HG03066 (cell line): ENCODE measurements around the gene ZNF474.

Source experiments
- ATAC-seq: cut with Tn5 transposase; IDR thresholded peaks from one replicate; pipeline ENCODE4 v1.9.1; 2021; ENCODE audit warnings: low read depth; ENCODE audit not compliant: unreplicated experiment

ZNF474 gene

DNA sequence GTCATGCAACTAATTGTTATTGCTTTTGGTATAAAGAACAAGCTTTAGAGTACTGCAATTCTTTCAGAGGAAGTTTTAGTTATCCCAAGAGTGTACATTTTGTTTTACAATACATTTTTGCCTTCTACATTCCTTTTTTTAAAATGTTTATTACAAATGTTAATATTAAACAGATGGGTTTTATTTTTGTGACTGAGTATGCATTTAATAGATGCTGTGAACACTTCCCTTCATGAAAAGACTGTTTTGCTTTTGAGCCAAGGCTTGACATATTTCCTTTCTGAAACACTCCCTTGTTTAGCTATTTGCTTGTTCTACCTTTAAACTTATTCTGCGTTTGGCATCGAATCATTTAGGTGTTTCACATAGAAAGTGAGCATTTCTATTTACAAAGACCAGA is 14.8 kb upstream of the ZNF474 start:
- no peak for ATAC-seq

DNA sequence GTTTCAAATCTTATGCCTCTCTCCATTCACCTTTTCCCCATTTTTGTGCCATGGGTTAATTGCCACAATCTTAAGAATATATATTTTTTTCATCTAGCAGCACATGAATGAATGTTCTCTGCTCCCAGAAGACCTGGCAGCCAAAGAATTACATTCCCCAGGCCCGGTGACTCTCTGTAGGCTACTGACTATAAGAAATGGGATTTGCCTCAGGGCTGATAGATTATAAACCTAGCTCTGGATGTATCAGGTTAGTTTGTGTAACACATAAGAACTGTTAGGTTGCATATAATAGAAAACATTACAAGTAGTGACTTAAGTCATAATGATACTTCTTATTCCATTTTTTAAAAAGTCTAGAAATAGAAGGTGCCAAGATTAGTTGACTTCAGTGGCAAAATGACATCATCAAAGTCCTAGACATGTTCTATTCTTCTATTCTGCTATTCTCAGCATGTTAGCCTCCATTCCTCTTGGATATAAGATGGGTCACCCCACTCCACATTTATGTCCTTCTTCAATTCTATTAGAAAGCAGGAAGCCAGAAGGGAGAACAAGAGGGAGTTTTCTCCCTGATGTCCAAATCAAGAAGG is 10.9 kb upstream of the ZNF474 start:
- ATAC-seq = no peak

DNA sequence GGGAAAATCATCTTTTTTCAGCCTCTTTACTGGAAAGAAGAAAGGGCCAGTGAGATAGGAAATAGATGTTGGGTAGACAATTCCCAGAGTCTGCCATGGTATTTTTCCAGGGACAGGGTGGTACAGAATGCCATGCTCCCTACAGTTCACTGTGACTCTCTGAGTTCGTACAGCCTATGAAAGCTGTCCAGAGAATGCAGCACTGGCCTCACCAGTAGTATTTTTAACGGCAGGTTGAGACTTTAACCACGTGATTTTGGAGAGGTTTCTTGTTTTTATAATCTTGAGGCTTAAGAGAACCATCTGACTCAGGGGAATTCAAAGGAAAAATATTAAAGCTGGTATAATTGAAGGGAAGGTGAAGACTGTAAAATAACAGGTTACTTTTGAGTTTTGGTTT is 10.1 kb upstream of the ZNF474 start:
- ATAC-seq = no peak

DNA sequence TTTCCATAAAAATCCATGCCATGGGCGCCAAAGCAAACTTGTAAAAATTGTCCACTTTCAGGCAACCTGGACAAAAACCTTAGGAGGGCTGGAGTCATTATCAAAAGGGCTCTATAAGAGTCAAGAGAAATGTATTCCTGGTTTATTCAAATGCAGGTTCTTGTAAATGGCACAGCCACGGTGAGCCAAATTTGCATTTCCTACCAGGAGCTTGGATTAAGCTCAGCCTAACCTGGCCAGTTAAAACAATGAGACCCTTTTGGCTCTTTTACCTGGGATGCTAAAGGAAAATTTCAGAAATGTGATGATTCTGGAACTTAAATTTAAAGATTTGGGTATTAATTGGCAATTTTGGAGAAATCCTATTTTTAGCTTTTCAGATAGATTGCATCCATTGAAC is 8.9 kb upstream of the ZNF474 start:
- ATAC-seq = no peak

GRCh38 chr5:122120957-122121356 is 8.4 kb upstream of the ZNF474 start:
- no peak for ATAC-seq

GRCh38 chr5:122121479-122122465 is 7.6 kb upstream of the ZNF474 start:
- ATAC-seq = no peak

GRCh38 chr5:122124766-122125165 is 4.6 kb upstream of the ZNF474 start:
- no peak for ATAC-seq

DNA sequence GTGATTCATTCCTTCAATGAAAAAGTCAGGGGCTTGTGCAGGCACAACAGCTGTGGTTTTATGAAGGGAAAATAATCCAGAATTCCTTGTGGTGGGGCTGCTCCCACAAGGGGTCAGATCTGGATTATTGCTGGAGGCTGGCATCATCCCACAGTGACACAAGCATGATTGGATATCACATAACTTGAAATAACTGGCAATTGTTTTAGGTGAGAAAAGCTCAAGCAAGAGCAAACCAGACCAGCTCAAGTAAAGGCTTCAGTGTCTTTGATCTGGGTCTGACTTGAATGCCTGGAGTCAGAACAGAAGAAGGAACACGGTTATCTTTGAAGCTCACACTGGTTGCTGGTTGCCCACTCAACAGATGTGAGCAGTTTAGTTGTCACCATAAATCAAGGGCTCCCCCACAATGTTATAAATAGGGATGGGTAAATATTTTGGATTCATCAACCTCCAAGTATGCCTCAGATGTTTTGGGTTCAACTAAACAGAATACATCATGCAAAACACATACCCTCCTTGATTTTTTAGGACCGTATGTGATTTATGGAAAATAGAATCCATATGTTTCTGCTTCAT is 3.1 kb upstream of the ZNF474 start:
- ATAC-seq = no peak

DNA sequence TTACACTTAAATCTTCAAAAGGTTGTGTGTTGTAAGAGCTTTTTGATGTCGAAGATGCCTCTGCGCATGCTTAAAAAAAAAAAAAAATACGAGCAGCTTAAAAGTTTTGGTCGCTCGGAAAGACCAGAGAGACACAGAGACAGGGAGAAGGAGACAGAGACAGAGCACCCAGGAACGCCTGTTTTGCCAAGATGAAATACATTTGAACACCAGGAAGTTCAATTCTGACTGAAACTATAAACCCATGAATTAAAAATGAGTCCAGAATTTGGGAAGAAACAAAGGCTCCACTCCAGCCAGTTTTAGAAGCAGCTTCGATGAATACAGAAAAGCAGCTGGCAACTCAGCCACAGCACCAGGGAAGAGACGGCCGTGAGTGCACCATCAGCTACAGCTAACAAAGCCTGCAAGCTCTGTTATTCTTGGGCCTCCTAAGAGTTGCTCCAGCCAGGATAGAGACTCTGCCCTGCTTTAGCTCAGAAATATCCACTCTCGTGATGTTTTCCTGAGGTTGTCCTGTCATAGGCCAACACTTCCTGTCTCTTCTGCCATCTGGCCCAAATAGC is 2.5 kb upstream of the ZNF474 start:
- ATAC-seq = no peak

- no peak for ATAC-seq
These were observed 806 bp downstream of the ZNF474 start for GRCh38 chr5:122130152-122130551.

DNA sequence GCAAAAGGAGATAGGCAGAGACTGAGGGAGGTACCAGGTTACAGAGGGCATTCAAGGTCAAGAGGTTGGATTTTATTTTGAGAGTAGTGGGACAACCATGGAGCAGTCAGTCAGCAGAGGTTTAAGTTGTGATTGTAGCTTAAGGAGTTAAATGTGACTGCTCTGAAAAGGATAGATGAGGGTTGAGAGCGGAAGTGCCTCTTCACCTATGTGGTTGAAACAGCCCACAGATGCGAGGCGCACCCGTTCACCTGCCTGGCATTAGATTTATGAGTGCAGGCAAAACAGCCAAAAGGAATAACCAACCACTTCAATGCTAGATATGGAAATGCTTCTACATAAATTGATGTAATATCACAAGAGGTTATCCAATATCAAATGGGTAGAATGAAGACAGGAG is 8.4 kb downstream of the ZNF474 start:
- ATAC-seq = no peak

DNA sequence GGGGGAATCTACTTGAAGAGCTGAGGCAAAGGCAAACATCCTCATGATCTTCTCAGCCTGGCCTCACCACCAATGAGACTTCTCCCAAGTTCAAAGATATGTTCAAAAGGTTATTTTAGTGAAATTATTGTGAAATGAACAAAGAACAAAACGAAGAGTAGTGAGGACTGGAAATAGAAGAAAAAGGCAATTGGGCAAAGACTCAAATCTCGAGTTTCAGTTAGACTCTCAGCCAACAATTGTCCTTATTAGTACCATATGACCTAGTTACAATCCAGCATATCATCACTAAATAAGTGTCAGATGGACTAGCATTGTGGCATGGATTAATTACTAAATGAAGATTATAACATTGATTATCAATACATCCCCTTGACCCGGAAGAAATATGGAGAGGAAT is 9.0 kb downstream of the ZNF474 start:
- no peak for ATAC-seq

DNA sequence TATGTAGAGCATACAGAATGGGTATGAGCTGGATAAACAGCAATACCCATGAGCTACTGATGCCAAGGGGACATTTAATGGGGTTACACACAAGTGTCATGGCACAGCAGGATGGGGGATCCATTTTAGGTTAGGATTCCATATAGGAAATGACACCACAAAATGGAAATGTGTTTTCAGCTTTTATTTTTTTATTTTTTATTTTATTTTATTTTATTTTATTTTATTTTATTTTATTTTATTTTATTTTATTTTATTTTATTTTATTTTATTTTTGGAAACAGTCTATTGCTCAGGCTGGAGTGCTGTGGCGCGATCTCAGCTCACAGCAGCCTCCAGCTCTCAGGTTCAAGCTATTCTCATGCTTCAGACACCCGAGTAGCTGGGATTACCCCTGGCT is 11.6 kb downstream of the ZNF474 start:
- no peak for ATAC-seq

GRCh38 chr5:122141751-122142150 is 12.4 kb downstream of the ZNF474 start:
- no peak for ATAC-seq

- ATAC-seq = no peak
These were observed 13.3 kb downstream of the ZNF474 start for GRCh38 chr5:122142480-122143164.

GRCh38 chr5:122144236-122144635 is 14.9 kb downstream of the ZNF474 start:
- no peak for ATAC-seq

DNA sequence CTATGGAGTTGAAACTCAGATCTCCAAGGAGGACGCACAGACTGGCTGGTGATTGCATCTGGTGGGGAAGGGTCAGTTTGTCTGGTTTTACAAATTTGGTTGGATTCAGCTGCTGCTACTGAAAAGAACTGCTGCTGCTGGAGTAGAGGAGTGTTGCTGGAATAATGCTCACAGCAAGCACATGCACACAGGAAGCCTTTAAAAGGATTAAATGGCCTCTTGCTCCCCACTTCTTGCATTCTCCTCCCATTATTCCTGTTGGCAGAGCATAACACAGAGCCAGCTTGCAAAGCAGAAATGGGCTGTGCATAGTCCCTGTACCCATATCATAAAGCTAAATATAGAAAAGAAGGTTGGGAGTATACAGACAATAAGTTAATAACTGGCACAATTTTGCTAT is 16.6 kb downstream of the ZNF474 start:
- no peak for ATAC-seq

DNA sequence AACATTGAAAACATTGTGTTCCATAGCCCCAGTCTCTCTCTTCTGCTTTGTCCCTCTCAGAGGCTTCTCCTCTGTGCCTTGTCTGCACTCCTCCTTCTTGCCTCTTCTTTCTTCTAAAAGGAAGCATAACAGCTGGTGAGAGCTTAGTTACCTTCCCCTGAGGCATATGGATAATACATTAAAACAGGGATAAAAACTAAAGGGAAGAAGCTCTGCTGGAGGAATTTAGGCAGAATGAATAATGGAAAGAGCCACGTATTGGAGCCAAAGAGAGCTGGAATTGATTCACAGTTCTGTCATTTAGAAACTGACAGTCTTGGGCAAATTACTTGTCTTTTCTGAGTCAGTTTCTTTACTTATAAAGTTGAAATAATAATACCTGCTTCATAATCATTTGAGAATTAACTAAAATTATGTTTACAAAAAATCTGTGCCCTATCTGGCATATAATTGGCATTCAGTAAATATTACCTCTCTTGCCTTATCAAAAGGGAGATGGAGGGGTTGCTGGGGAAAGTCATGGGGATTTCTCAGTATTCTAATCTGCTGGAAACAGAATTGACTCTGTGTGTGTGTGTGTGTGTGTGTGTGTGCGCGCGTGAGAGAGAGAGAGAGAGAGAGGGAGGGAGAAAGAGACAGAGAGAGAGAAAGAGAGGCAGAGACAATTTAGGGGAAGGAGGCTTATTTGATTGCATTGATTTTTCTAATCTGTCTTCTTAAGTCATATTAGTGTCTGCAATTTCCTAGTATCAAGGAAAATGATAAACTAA is 20.2 kb downstream of the ZNF474 start:
- ATAC-seq = no peak

DNA sequence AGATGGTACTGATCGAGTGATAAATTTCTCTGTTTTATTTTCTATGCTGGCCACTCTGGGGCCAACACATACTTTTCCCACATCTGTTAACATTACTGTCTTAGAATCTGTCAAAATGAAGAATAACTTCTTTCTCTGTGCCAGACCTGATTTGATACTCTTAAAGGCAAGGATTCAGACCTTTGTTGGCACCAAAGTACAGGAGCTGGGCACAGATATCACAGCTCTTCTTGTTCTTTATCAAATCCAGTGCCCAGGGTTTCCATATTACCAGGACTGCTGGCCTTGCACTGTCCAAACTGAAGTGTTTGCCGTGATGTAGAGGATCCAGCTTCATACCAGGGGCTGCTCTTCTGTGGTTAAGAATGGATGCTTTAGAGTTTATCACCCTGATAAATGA is 20.9 kb downstream of the ZNF474 start:
- ATAC-seq = no peak

- ATAC-seq = no peak
These were observed 22.3 kb downstream of the ZNF474 start for GRCh38 chr5:122151640-122152039.
